Measurements from ENCODE around the gene MRPL38.

The MRPL38 gene

GRCh38 chr17:75917917-75918445, 13.3 kb upstream of the MRPL38 start:
- DNase-seq: no peak

GRCh38 chr17:75917141-75917916, 12.6 kb upstream of the MRPL38 start:
- no peak for DNase-seq

GRCh38 chr17:75915268-75915667, 10.6 kb upstream of the MRPL38 start:
- no peak for DNase-seq

- no peak for DNase-seq
These were observed 10.1 kb upstream of the MRPL38 start for GRCh38 chr17:75914643-75915267.

DNA sequence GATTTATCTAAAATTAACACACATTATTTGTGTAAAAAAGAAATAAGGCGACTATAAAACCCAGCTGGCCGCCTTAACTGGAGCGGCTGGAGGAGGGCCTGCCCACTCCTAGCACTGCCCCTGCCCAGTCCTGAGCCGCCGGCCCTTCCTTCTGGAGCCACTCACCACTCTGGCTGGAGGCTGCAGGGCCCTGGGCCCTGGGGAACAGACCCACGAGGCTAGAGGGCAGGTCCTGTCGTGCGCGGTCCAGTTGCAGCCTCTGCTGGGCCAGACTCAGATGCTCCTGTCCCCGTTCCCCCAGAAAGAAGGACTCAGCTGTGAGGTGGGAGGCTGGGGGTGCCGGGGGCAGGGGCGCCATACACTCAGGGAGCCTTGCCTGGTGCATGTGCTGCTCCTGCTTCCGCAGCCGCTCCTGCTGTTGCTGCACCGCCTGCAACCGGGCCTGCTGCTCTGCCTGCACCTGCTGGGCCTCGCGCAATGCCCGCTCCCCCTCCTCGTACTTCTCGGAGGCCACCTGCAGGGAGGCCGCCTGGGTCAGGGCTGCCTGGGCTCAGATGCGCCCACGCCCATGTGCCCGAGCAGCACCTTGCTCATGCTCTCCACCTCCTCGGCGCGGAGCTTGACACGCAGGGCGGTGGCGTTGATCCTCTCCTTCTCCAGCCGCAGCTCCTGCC, 9.0 kb upstream of the MRPL38 start:
- DNase-seq: no peak

DNA sequence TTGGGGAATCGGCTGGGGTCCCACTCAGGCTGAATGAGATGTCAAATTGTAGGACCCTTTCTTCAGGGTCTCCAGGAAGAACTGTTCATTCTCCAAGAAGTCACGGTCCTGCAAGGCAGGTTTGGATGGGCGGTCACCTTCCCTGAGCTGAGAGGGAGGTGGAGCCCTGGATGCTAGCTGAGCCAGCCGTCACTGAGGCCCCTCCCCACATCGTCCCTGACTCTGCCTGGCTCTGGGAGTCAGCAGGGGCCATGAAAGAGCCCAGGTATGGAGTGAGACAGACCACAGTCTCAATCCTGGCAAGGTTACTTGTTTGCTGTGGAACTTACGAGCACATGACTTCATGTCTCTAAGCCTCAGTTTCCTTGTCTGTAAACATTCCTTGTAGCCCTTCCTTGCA, 6.0 kb upstream of the MRPL38 start:
- DNase-seq: no peak

GRCh38 chr17:75909812-75910274, 5.2 kb upstream of the MRPL38 start:
- no peak for DNase-seq

GRCh38 chr17:75909051-75909811, 4.5 kb upstream of the MRPL38 start:
- no peak for DNase-seq

DNA sequence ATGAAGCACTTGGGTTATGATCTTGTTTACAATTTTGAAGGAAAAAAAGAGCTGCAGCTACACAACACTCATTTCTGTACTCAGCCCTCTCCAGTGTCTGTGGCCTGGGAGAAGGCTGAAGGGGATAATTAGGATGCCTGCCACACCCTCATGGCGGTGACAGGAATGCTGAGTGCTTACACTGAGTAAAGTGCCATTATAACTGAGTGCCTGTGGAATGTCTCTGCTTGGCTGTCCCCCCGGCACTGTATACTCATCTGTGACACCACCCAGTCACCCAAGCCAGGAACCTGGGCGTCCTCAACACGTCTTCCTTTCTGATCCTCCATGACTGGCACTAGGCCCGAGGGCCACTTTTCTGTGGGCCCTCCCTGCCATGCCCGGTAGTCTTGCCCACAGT, 3.5 kb upstream of the MRPL38 start:
- no peak for DNase-seq

DNA sequence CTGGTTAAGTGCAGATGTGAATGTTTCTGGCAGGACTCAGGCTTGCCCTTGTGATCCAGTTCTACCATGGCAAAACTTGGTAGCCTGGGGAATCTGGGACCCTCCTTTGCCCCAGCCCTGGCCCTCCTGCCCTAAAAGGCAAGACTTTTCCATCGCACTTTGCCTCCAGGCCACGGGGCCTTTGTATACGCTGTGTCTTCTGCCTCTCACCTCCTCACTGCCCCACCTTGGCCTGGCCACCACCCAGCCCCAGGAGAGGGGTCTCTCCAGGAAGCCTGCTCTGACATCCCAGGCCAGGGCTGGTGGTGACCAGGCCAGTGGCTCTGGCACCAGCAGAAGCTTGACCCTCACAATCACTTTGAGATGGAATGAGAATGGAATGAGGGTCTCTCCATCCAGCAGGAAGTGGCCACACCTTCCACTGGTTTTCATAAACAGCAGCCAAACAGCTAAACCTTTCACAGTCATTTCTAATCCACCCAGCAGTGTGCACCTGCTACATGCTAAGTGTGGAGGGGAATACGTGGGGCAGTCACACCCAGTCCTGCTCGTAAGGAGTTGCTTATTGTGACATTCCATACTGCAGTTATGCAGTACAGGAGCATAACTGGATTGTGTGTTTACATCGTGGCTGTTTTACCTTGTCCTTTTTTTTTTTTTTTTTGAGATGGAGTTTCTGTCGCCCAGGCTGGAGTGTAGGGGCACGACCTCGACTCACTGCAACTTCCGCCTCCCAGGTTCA, 1.6 kb upstream of the MRPL38 start:
- no peak for DNase-seq

GRCh38 chr17:75902406-75902805, 2.3 kb downstream of the MRPL38 start:
- DNase-seq: no peak

- DNase-seq: no peak
These were observed 3.0 kb downstream of the MRPL38 start for GRCh38 chr17:75901727-75902126.

- no peak for DNase-seq
These were observed 3.8 kb downstream of the MRPL38 start for GRCh38 chr17:75900691-75901533.

- DNase-seq: no peak
These were observed 4.8 kb downstream of the MRPL38 start for GRCh38 chr17:75899767-75900468.

DNA sequence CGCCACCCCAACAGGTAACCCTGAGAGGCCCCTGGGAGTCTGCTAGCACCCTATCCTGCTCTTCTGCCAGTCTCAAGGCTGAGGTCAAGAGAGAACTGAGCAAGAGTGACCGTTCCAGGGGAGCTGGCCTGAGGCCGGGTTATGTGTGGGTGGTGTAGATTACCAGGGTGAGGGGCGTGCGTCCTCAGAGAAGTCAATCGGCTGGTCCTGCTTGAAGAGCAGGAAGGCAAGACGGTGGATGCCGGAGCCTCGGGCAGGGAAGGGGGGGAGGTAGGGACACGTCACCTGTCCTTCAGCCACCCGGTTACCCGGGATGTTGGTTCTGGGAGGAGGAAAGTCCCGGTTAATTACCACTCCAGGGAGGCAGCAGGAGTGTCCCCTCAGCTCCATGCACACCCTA, 5.3 kb downstream of the MRPL38 start:
- DNase-seq: no peak

DNA sequence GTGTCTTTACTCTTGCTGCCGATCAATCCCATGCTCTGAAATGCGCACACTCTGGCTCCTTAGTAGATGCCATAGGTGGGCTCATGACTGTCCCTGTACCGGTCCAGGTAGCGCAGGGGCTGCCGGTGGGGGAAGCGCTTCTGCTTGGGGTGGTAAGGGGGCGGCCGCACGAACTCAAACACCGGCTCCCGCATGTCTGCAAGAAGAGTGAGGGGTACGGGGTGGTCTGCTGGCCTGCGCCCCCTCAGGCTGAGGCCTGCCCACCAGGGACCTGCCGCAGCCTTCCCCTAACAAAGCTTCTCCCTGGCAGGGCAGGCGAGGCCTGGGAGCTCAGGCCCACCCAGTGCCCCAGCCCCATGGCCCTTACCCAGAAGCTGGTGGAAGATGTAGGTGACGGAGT, 5.9 kb downstream of the MRPL38 start:
- DNase-seq: no peak

DNA sequence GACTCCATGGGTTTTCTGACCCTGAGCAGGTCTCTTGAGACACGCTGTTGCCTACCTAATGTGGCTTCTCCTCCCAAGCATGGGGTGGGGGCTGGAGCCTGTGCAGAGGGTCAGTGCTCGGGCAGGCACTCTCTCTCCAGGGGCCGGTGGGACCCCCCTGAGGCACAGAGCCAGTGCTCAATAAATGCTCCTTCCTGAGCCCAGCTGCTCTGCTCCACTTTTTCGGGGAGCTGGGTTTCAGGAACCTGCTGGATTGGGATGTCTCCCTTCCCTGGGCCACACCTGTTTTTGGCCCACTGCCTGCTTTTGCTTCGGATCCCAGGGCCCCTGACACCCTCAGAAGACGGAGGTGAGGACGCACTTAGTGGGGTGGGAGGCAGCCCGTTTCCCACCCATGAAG, 6.6 kb downstream of the MRPL38 start:
- DNase-seq: no peak

DNA sequence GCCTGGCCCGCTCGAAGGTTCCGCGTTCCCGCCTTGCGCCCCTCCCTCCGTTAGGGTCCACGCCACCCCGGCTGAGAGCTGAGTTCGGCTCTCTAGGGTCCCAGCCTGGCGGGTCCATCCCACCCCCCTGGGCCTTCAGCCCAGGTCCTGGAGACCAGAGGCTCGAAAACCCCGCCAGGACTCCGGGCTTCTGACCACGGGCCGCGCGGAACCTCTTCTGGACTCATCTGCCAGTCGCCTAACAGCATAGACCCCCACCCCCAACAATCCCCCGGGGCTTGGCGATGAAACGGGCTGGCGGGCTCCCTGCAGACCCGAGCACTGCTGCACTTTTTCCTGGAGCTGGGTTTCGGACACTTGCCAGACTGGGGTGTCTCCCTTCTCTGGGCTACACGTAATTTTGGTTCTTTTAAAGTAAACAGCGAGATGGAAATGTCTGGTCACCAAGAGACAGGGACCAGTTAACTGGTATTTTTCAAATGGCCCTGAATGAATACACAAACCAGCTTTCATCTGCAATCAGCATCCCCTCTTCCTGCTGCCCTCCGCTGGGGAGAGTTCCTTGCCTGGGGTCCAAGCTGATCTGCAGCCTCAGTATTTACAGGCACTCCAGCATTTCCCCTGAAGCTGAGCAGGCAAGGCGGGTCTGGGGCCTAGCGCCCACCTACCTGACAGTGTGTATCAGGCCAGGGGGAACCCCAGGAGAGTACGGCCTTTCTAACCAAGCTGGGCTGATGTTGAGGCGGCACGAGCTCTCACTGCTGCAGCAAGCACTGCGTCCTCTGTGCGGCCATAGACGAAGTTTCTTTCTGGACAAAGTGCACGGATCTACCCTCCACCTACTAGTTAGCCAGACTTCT, 7.3 kb downstream of the MRPL38 start:
- DNase-seq: no peak

- peak; percentile 40 for DNase-seq
These were observed 8.1 kb downstream of the MRPL38 start, which contains the start of gene TRIM65 for GRCh38 chr17:75896415-75897159. Gene TRIM65 (minus strand): TSS chr17:75896951. CDS start chr17:75896937, 14 bp downstream.
